ENCODE measurements around the gene P2RY2.

DNA sequence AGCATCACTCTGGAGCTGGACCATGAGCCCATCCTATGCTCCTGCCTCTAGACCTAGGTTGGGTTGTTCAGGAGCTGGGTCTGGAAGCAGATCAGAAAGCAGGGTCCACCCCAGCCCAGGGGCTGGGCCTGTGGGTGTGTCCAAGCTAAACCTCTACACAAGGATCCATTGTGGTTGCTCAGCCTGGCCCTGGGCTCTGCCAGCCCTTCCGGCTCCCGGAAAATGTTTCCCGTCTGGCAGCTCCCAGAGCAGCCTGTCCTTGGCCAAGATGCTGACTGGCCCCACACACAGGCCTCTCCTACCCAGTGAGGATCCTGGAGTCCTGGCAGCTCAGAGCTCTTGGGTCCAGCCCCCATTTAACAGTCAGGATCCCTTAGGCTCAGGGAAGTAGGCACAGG is 40.7 kb upstream of the P2RY2 start:
- TF ChIP-seq, protein P1, sequence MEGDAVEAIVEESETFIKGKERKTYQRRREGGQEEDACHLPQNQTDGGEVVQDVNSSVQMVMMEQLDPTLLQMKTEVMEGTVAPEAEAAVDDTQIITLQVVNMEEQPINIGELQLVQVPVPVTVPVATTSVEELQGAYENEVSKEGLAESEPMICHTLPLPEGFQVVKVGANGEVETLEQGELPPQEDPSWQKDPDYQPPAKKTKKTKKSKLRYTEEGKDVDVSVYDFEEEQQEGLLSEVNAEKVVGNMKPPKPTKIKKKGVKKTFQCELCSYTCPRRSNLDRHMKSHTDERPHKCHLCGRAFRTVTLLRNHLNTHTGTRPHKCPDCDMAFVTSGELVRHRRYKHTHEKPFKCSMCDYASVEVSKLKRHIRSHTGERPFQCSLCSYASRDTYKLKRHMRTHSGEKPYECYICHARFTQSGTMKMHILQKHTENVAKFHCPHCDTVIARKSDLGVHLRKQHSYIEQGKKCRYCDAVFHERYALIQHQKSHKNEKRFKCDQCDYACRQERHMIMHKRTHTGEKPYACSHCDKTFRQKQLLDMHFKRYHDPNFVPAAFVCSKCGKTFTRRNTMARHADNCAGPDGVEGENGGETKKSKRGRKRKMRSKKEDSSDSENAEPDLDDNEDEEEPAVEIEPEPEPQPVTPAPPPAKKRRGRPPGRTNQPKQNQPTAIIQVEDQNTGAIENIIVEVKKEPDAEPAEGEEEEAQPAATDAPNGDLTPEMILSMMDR (IDR thresholded peaks at IDR 0.05), result no peak
- TF ChIP-seq POLR2A (IDR thresholded peaks at IDR 0.05), result no peak

Data from tibial nerve (tissue), 3 donors.